Activated naive CD4-positive, alpha-beta T cell (primary cell): ENCODE data around the gene PATJ.
"Not testable (repeated sequence)": the region's sequence is repeated elsewhere in the genome, so short reads cannot be mapped to it uniquely, and the experiment has no call there.

ENCODE experiments used
- DNase-seq, 4 experiments: peaks; one replicate each; lab custom pipeline; 2025; lab: John Stamatoyannopoulos, UW

Gene PATJ

GRCh38 chr1:62213075-62213914, 471.0 kb downstream of the PATJ start:
- DNase-seq: no peak

- DNase-seq: no peak
These were observed 476.3 kb downstream of the PATJ start for GRCh38 chr1:62218604-62219003.

- DNase-seq: not testable (repeated sequence)
These were observed 478.2 kb downstream of the PATJ start for GRCh38 chr1:62220456-62220855.

DNA sequence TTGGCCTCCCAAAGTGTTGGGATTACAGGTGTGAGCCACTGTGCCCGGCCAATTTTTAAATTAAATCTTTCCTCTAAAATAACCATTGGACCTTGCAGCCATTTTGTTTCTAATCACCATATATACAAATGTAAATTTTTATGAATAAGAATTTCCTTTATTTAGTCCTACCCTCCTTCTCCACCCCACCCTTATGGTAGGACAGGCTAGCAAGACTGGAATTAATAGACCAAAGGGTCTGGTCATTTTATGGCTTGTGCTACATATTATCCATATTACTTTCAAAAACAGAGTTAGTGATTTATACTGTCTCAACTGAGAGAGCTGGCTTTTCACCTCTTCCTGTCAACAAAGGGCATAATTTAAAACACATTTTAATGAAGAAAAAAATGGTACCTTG, 478.9 kb downstream of the PATJ start:
- no peak for DNase-seq

- no peak for DNase-seq
These were observed 480.0 kb downstream of the PATJ start for GRCh38 chr1:62222321-62222720.

DNA sequence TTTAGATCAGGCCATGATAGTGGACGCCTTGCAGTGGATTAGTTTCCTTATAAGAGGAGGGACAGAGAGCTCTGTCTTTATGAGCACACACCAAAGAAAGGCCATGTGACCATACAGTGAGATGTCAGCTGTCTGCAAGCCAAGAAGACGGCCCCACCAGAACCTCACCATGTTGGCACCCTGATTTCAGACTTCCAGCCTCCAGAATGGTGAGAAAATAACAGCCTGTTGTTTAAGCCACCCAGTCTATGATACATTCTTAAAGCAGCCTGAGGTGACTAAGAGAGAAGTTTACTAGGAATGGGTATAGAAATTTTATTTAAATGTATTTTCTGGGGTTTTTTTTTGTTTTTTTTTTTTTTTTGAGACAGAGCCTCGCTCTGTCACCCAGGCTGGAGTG, 481.9 kb downstream of the PATJ start:
- DNase-seq: no peak

GRCh38 chr1:62227496-62227895, 485.2 kb downstream of the PATJ start:
- no peak for DNase-seq
